Measurements from ENCODE around the gene SFMBT1.

GRCh38 chr3:53032609-53033008, 13.3 kb downstream of the SFMBT1 start:
- TF ChIP-seq USF2 (IDR thresholded peaks at IDR 0.05; ENCODE audit: low read length) (no peak), POLR2A (IDR thresholded peaks at IDR 0.05; ENCODE audit: control extremely low read depth in 1 of 2, low read depth in 2 of 2, low read length in 2 of 2) (no peak), POLR2AphosphoS5 (IDR thresholded peaks at IDR 0.05; ENCODE audit: low read depth, low read length) (no peak), FOSL1 (IDR thresholded peaks at IDR 0.05; ENCODE audit: insufficient read depth, low read depth, low read length) (no peak), E2F6 (IDR thresholded peaks at IDR 0.05) (no peak)
- TF ChIP-seq, protein P1, sequence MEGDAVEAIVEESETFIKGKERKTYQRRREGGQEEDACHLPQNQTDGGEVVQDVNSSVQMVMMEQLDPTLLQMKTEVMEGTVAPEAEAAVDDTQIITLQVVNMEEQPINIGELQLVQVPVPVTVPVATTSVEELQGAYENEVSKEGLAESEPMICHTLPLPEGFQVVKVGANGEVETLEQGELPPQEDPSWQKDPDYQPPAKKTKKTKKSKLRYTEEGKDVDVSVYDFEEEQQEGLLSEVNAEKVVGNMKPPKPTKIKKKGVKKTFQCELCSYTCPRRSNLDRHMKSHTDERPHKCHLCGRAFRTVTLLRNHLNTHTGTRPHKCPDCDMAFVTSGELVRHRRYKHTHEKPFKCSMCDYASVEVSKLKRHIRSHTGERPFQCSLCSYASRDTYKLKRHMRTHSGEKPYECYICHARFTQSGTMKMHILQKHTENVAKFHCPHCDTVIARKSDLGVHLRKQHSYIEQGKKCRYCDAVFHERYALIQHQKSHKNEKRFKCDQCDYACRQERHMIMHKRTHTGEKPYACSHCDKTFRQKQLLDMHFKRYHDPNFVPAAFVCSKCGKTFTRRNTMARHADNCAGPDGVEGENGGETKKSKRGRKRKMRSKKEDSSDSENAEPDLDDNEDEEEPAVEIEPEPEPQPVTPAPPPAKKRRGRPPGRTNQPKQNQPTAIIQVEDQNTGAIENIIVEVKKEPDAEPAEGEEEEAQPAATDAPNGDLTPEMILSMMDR (IDR thresholded peaks at IDR 0.05; ENCODE audit: control extremely low read depth in 1 of 3, insufficient read depth in 1 of 3, low read depth in 1 of 3, low read length in 3 of 3): no peak
